GM19240 (cell line): ENCODE measurements around the gene ST14.
"Not testable (repeated sequence)": the region's sequence is repeated elsewhere in the genome, so short reads cannot be mapped to it uniquely, and the experiment has no call there.

Experiments
- DNase-seq: peaks from one replicate; pipeline ENCODE4 v3.0.0; 2011; ENCODE audit warnings: low spot score; ENCODE audit not compliant: insufficient read length

The ST14 gene

DNA sequence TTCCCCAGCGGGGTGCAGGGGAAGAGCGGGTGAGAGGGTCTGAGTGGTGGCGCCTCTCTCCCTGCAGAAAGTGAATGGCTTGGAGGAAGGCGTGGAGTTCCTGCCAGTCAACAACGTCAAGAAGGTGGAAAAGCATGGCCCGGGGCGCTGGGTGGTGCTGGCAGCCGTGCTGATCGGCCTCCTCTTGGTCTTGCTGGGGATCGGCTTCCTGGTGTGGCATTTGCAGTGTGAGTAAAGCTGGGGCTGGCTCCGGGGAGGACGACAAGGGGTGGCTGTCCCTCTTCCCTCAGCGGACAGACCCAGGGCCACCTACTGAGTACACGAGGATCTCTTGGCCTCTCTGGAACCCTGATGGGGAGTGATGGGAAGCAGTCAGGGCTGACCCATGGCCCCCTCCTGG is 28.5 kb downstream of the ST14 start:
- DNase-seq: no peak

DNA sequence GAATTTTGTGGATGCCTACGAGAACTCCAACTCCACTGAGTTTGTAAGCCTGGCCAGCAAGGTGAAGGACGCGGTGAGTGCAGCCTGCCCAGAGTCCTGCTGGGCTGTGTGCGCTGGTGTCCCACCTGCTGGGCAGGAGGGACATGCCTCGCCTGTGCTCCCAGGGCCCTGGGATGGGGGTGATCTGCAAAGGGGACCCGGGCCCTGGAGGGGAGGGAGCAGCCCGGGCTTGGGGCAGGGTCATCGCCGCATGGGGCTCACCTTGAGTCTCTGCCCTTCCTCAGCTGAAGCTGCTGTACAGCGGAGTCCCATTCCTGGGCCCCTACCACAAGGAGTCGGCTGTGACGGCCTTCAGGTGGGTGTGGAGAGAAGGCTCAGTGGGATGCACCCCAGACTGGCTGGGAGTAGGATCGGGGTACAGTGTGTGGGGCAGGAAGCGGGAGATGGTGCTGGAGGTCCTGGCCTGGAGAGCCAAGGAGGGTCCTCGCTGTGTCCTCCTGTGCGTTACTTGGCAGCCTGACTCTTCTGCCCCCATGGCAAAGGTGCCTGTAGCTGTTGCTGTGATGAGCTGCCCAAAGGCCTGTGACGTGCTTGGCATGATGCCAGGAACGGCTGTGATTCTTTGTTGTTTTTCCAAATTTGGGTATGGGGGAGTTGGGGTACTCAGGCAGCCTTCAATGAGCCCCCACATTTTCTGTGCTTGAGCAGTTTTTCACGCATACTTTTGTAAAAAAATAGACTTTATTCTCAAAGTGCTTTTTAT is 29.2 kb downstream of the ST14 start:
- no peak for DNase-seq

- DNase-seq: no peak
These were observed 30.1 kb downstream of the ST14 start for GRCh38 chr11:130189492-130190210.

DNA sequence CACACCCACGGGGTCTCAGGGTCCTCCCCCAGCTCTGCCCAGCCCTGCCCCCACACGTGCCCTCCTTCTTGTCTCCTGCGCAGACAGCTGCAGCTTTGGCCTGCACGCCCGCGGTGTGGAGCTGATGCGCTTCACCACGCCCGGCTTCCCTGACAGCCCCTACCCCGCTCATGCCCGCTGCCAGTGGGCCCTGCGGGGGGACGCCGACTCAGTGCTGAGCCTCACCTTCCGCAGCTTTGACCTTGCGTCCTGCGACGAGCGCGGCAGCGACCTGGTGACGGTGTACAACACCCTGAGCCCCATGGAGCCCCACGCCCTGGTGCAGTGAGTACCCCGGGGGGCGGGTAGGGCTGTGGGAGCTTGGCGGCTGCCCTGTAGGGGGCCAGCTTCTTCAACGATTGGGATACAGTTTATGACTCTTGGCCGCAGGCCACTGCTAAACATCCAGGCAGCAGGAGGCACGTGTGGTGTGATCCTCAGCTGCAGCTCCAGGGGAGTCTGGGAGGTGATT is 30.8 kb downstream of the ST14 start:
- DNase-seq: no peak

DNA sequence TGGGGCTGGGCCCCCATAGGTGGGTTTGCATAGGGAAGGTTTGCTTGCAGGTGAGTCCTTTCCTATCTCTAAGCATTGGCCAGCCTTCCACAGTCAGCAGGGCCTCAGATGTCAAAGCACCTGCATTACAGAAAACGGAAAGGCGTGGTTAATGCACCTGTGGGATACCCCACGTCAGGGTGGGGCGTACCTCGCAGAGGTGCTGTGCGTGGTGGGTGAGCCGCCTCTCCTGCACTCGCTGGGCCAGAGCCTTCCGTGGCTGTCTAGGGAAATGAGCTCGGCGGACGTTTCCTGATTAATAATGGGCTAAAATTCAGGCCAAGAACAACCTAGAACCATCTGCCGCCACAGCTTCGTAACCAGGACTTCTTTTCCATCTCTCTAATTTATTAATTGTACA is 32.3 kb downstream of the ST14 start:
- no peak for DNase-seq

GRCh38 chr11:130192845-130193267 is 33.3 kb downstream of the ST14 start:
- DNase-seq: no peak

GRCh38 chr11:130193551-130193950 is 34.0 kb downstream of the ST14 start:
- DNase-seq: not testable (repeated sequence)

- DNase-seq: no peak
These were observed 34.9 kb downstream of the ST14 start for GRCh38 chr11:130194241-130195023.

GRCh38 chr11:130197386-130198035 is 37.9 kb downstream of the ST14 start:
- DNase-seq: no peak

- DNase-seq: no peak
These were observed 38.7 kb downstream of the ST14 start for GRCh38 chr11:130198292-130198691.

GRCh38 chr11:130198964-130199363 is 39.4 kb downstream of the ST14 start:
- no peak for DNase-seq

GRCh38 chr11:130199792-130200191 is 40.2 kb downstream of the ST14 start:
- no peak for DNase-seq

GRCh38 chr11:130201026-130201425 is 41.4 kb downstream of the ST14 start:
- no peak for DNase-seq

DNA sequence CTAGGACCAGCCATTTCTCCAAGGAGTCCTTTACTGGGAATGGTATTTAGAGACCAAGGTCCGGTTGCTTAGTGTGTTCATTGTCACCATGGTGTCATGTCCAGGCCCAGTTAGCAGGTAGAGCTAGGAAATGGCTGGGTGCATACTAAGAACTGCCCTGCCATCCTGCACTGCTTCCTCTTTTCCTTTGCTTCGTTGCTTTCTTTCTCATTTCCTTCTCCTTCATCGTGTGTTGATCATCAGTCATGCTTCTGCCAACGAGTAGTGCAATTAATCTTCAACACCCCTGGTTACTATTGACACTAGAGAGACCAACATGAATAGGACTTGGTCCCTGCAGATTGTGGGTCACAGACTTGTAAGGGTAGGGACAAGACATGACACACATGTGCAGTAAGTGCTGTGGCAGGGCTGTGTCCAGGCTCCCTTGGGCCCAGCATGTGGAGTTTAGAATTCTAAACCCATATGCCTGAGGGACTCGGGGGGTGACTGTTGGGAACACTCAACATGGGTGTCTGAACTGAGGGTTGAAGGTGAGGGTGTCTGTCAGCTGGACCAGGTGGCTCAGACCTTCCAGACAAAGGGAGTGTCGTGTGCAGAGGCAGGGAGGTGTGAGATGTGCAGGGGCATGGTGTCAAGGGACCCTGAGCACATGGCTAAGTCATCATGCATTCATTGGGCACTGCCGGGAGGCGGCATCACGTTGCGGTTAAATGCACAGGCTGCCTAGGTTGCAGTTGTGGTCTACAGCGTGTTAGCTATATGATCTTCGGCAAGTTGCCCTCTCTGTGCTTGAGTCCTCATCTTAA is 42.6 kb downstream of the ST14 start:
- no peak for DNase-seq

- DNase-seq: no peak
These were observed 43.5 kb downstream of the ST14 start for GRCh38 chr11:130202818-130203689.

- DNase-seq: no peak
These were observed 44.5 kb downstream of the ST14 start for GRCh38 chr11:130203766-130204702.

GRCh38 chr11:130204703-130205095 is 45.1 kb downstream of the ST14 start:
- DNase-seq: no peak

DNA sequence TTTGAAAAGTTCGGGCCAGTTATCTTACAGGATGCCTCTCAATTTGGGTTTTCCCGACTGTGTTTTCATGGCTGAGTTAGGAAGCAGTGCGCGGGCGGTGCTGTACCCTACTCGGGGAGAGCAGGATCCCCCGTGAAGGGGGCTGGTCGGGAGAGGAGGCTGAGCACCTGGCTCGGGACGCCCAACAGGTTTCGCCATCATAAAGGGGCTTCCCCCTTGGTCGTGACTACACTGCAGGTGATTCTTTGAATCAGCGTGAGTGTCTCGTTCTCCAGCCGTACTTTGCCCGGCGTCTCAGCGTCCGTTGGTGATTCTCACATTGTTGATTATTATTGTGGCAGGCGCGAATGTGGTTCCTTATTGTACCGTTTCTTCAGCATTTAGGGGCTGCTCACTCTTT is 46.6 kb downstream of the ST14 start:
- DNase-seq: no peak
